ENCODE data around the gene NRSN2. TPM values are rescaled to one million over a fixed set of nuclear protein-coding genes. Genes with fewer than 3 reads are reported as not detected.

Gene NRSN2
- total RNA-seq, 1 experiment from 2014 or later = 22.7 TPM

GRCh38 chr20:396619-397431 lies 49.9 kb downstream of the NRSN2 start:
- Histone ChIP-seq H3K9me3 (ENCODE audit: control insufficient read depth, low read depth, low read length) (no peaks in the 10 kb centered on the region), H3T11ph (ENCODE audit: low read length) (no peak overlapping the region), H3K56ac (ENCODE audit: insufficient read length, low read depth, low read length) (no peak overlapping the region), H2BK20ac (ENCODE audit: low read depth, low read length, poor library complexity, severe bottlenecking) (no peak overlapping the region), H4K91ac (ENCODE audit: insufficient read length, low read depth, low read length) (no peak overlapping the region), H3K18ac (ENCODE audit: insufficient read length, low read depth, low read length) (no peak overlapping the region), H2BK12ac (ENCODE audit: insufficient read length, low read depth, low read length) (no peak overlapping the region), H3K4ac (ENCODE audit: low read depth, low read length) (no peak overlapping the region), H3K23ac (ENCODE audit: insufficient read length, low read depth, low read length) (no peak overlapping the region), H4K5ac (ENCODE audit: insufficient read length, low read depth, low read length) (no peak overlapping the region), H3K27ac (ENCODE audit: insufficient read length, low read depth, low read length) (no peak overlapping the region), H3K23me2 (ENCODE audit: insufficient read length, low read depth, low read length, poor library complexity, severe bottlenecking) (no peaks in the 10 kb centered on the region), H2AK5ac (ENCODE audit: insufficient read length, low read length) (no peak overlapping the region), H4K20me1 (ENCODE audit: control insufficient read depth, insufficient read depth, insufficient read length) (no peaks in the 10 kb centered on the region), H3K14ac (ENCODE audit: insufficient read depth, low read length) (no peak overlapping the region), H2BK120ac (ENCODE audit: low read depth, low read length, poor library complexity, severe bottlenecking) (no peak overlapping the region), H2BK15ac (ENCODE audit: low read depth, low read length) (no peak overlapping the region), H3K79me2 (ENCODE audit: insufficient read depth, low read length) (no peaks in the 10 kb centered on the region), H3K4me2 (ENCODE audit: insufficient read depth, insufficient read length, low read length) (no peak overlapping the region), H3K9ac (ENCODE audit: extremely low read depth, insufficient read length, low read length) (no peak overlapping the region), H4K8ac (replicated peaks; ENCODE audit: insufficient read length, low read depth, low read length) (no peak overlapping the region), H3K4me1 (ENCODE audit: insufficient read depth, low read length) (peaks cover 5% of the 10 kb centered on the region; the same call in 1 of the 2 replicates), H3K27me3 (ENCODE audit: insufficient read depth, low read length) (no peaks in the 10 kb centered on the region), H3K79me1 (ENCODE audit: insufficient read depth, low read depth, low read length, poor library complexity, severe bottlenecking) (no peaks in the 10 kb centered on the region), H2AFZ (ENCODE audit: low read length) (no peak overlapping the region), H2BK5ac (ENCODE audit: insufficient read length, low read length) (no peak overlapping the region)
- H3K4me3 Mint-ChIP-seq = no peak overlapping the region
- H3K36me3 Mint-ChIP-seq (ENCODE audit: insufficient read depth in 1 of 3, low read depth in 3 of 3) = peaks cover 0 to 36% (median 14%) of the 10 kb centered on the region in 3 experiments; a peak in 5 of 7 replicates
- H3K27ac Mint-ChIP-seq = no peak overlapping the region
- H3K9me3 Mint-ChIP-seq = no peaks in the 10 kb centered on the region
- peaks cover 16% of the 10 kb centered on the region in 2 experiments for H3K4me1 Mint-ChIP-seq
- no peak for DNase-seq
- WGBS (ENCODE audit: extremely low coverage, insufficient read length, low lambda C conversion rate) = no CpG with 5 or more reads among the region's 4 CpGs
- no peak for TF ChIP-seq CTCF (conservative IDR thresholded peaks at IDR 0.05)
- no peaks in the 10 kb centered on the region for H3K27me3 Mint-ChIP-seq (ENCODE audit: low read depth)
